GF-D8 (cell line): ENCODE results near the gene ABCC3.

Source experiments
- DNase-seq: peaks from one replicate; lab custom pipeline; 2025; lab: John Stamatoyannopoulos, UW

Gene ABCC3

GRCh38 chr17:50684612-50685333 lies 50.1 kb downstream of the ABCC3 start:
- DNase-seq: no peak

DNA sequence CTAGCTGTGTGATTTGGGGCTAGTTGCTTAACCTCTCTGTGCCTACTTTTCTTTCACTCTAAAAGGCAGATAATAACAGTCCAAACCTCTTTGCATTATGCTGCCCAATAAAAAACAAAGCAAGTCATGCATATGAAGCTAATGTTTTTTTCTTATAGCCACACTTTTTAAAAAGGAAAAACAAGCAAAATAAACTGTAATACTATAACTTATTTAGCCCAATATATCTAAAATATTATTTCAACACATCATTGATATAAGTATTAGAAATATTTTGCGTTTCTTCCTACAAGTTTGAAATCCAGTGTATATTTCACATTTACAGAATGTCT lies 50.6 kb downstream of the ABCC3 start:
- DNase-seq: no peak

DNA sequence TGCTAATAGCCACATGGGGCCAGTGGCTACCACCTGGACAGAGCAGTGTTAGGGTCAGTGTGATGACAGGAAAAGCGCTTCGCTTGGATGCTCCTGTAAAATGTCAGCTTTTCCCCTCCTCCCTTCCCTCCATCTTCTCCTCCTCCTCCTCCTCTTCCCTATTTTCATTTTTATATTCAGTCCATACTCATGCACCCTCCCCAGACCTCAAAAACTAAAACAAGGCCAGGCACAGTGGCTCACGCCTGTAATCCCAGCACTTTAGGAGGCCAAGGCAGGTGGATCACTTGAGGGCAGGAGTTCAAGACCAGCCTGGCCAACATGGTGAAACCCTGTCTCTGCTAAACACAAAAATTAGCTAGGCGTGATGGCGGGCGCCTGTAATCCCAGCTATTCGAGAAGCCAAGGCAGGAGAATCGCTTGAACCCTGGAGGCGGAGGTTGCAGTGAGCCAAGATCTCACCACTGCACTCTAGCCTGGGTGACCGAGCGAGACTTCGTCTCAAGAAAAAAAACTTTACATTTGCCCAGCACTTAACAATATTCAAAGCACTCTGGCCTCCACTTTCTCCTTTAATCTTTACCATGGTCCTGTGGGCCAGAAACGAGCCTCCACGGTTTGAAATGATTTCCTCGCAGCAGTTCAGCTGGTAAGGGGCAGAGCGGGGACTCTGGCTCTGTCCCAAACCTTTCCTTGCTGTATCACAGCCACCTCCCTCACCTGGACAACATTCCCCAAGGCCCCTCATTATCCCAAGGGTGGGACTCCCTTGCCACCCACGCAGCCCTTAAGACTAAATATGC lies 51.2 kb downstream of the ABCC3 start:
- DNase-seq: no peak

GRCh38 chr17:50686494-50687199 lies 52.0 kb downstream of the ABCC3 start:
- no peak for DNase-seq

- DNase-seq: no peak
Measured at GRCh38 chr17:50687200-50688066, 52.8 kb downstream of the ABCC3 start.

DNA sequence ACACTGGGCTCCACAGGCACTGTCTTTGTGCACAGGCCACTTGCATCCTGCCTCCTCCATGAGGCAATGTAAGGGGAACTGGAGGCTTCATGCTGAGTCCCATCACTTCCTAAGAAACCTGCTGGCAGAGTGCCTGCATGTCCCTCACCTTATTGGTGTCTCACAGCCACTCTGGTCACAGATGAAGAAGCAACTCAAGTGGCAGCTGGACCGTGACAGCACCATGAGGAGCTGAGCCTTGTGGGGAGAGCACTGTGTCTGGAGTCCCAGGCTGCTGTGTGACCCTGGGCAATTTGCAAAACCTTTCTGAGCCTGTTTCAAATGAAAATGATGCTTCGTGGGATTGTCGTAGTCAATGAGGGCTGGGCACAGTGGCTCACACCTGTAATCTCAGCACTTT lies 53.6 kb downstream of the ABCC3 start:
- no peak for DNase-seq

GRCh38 chr17:50689251-50689650 lies 54.6 kb downstream of the ABCC3 start:
- DNase-seq: no peak

- no peak for DNase-seq
Measured at GRCh38 chr17:50689956-50690886, 55.5 kb downstream of the ABCC3 start.

DNA sequence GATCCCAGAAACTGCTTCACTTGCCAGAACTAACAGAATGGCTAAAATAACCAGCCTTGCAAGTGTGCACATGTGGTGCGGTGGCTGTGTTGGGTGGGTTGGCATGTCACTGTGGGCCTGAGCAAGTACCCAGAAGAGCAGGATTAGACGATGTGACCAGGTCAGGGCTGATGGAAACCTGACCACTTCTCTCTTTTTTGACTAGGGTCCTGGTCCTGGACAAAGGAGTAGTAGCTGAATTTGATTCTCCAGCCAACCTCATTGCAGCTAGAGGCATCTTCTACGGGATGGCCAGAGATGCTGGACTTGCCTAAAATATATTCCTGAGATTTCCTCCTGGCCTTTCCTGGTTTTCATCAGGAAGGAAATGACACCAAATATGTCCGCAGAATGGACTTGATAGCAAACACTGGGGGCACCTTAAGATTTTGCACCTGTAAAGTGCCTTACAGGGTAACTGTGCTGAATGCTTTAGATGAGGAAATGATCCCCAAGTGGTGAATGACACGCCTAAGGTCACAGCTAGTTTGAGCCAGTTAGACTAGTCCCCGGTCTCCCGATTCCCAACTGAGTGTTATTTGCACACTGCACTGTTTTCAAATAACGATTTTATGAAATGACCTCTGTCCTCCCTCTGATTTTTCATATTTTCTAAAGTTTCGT lies 56.3 kb downstream of the ABCC3 start:
- DNase-seq: no peak

GRCh38 chr17:50691550-50692447 lies 57.1 kb downstream of the ABCC3 start:
- no peak for DNase-seq

DNA sequence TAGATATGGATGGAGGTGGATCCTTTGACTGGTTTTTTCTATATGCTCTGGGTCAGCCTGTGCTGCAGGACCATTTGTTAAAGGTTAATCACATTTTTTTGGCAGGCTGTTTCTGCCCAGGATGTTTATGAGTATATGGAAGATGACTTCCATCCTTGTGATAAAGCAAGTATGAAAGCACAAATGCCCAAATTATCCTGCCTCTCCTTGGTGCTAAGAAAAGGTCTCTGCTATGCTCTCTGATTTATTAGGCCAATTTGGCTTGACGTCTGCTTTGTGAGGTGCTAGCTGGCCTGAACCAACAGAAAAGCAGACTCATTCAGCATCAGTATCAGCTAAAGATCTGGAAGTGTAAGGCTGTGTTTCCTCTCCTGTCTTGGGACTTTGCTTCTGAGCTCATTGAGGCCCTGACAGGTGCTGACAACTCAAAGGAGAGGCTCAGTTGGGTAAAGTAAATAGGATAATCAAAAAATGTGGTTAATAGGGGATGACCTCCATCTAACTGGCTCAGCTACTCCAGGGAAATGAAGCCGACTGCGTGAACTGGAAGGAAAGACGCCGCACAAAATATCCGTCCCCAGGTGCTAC lies 57.9 kb downstream of the ABCC3 start:
- DNase-seq: no peak

- DNase-seq: no peak
Measured at GRCh38 chr17:50693036-50693682, 58.5 kb downstream of the ABCC3 start.

GRCh38 chr17:50696365-50696879 lies 61.7 kb downstream of the ABCC3 start:
- no peak for DNase-seq

DNA sequence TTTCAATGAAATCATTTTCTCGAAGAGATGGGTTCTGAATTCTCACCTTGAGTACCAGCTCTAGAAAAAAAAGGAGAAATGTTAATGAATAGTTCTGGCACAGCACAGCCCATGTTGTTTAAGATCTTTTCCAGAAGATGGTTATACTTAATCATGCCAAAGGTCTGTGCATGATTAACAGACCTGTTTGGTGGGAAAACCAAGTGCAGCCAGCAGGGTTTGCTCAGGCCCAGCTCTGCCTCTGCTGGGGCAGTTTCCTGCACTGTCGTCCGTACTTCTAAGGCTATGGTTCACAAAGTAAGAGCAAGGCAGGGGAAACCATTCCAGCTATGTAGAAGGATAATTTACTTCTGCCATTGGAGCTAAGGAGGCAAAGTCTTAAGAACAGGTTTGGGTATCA lies 62.4 kb downstream of the ABCC3 start:
- no peak for DNase-seq

DNA sequence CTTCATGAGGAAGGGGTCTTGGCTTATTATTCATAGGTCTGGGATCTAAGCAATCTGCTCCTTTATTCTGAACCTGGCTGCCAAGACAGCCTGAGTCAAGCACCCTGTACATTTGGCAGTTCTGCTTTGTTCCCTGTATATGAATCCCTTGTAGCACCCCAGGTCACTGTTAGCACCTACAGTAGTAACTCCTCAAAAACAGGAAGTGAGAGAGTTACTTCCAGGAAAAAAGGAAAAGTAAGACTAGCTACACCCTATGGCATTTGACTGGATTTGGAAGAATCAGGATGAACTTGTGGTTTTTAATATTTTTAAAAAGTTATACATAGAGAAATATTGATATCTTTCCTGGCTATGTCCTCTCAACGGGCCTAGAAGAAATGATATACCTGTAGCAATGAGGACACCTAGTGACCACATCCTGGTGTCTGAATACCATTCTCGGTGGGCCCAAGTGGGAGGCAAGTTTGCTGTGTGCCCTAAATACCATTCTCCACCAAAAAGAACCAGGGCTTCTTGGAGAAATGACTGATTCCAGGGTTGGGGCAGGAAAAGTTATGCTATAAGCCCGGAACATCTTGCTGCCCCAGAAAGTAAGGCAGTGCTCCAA lies 63.1 kb downstream of the ABCC3 start:
- DNase-seq: no peak

DNA sequence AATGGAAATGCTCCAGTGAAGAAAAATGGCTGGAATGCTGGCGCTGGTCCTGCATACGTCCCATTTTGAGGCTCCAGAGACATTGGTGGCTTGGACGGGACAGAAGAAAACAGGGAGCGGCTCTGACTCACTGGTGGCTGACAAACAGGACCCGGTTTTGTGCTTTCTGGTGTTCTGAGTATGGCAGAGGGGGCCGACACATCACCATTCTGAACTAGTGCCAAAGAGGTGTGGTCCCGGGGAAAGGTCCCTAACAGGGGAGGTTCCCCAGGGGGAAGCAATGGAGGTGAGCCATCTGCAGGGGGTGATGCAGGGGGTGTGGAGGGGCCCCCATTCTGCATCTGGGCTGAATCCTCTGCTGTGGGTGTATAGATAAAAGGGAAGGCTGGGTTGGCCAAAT lies 64.7 kb downstream of the ABCC3 start:
- DNase-seq: no peak

DNA sequence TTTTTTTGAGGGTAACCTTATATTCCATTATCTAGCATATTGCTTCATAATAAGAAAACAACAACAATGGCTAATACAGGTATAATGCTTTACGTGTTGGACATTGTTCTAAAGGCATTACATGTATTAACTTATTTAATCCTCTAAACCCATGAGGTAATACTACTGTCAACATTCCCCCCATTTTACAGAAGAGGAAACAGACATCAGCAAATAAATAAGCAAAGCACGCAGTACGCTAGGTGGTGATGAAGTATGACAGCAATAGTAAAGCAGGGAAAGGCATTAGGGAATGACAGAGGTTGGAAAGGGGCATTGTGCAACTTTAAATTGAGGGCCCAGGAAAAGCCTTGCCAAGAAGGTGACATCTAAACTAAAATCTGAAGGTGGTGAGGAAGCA lies 68.5 kb downstream of the ABCC3 start:
- no peak for DNase-seq
